ENCODE results near the gene PHF21B.

Gene PHF21B

GRCh38 chr22:44871782-44872181 is 138.0 kb downstream of the PHF21B start:
- TF ChIP-seq ZFX (IDR thresholded peaks at IDR 0.05; ENCODE audit: borderline replicate concordance), result no peak
- no peak for TF ChIP-seq CTCF (IDR thresholded peaks at IDR 0.05)
- no peak overlapping the region for H3K27ac ChIP-seq

GRCh38 chr22:44870021-44870420 is 139.8 kb downstream of the PHF21B start:
- H3K27ac ChIP-seq, result no peak overlapping the region
- TF ChIP-seq ZFX (IDR thresholded peaks at IDR 0.05; ENCODE audit: borderline replicate concordance) (no peak), CTCF (IDR thresholded peaks at IDR 0.05) (no peak)

GRCh38 chr22:44869196-44869595 is 140.6 kb downstream of the PHF21B start:
- H3K27ac ChIP-seq, result no peak overlapping the region
- TF ChIP-seq CTCF (IDR thresholded peaks at IDR 0.05) (no peak), ZFX (IDR thresholded peaks at IDR 0.05; ENCODE audit: borderline replicate concordance) (no peak)

GRCh38 chr22:44865193-44866057 is 144.4 kb downstream of the PHF21B start:
- no peak for TF ChIP-seq CTCF (IDR thresholded peaks at IDR 0.05)
- no peak for TF ChIP-seq ZFX (IDR thresholded peaks at IDR 0.05; ENCODE audit: borderline replicate concordance)
- peak overlapping the region; percentile 70 for H3K27ac ChIP-seq

GRCh38 chr22:44862981-44863860 is 146.6 kb downstream of the PHF21B start:
- H3K27ac ChIP-seq, result peak overlapping the region; percentile 10; the same call in 1 of the 2 replicates
- TF ChIP-seq ZFX (IDR thresholded peaks at IDR 0.05; ENCODE audit: borderline replicate concordance), result no peak
- TF ChIP-seq CTCF (IDR thresholded peaks at IDR 0.05), result no peak

GRCh38 chr22:44862281-44862680 is 147.5 kb downstream of the PHF21B start:
- H3K27ac ChIP-seq, result peak overlapping the region; percentile 10; the same call in 1 of the 2 replicates
- TF ChIP-seq ZFX (IDR thresholded peaks at IDR 0.05; ENCODE audit: borderline replicate concordance) (no peak), CTCF (IDR thresholded peaks at IDR 0.05) (no peak)
